Ascending aorta (tissue), 2 donors: ENCODE measurements around the gene COL4A5. TPM values are rescaled to one million over a fixed set of nuclear protein-coding genes. Genes with fewer than 3 reads are reported as not detected.

Source experiments
- DNase-seq, 2 donors: peaks; one replicate each; pipeline ENCODE4 v3.0.0-alpha.2; 2019; ENCODE audit warnings: low spot score in 2 of 2
- H3K27ac ChIP-seq, 2 donors: fragments of 200-600 bp; sonication (generic); one replicate each; pipeline ENCODE4 v1.5.1; 2016 to 2017; ENCODE audit warnings: mild to moderate bottlenecking in 1 of 2
- H3K27me3 ChIP-seq: fragments of 200-600 bp; sonication (generic); one replicate; pipeline ENCODE4 v1.5.1; 2017
- H3K36me3 ChIP-seq, 2 donors: fragments of 200-600 bp; sonication (generic); one replicate each; pipeline ENCODE4 v1.5.1; 2016
- H3K4me1 ChIP-seq, 2 donors: fragments of 200-600 bp; sonication (generic); one replicate each; pipeline ENCODE4 v1.5.1; 2016 to 2017; ENCODE audit warnings: mild to moderate bottlenecking in 1 of 2
- H3K4me3 ChIP-seq, 2 donors: fragments of 200-600 bp; sonication (generic); one replicate each; pipeline ENCODE4 v1.5.1; 2016 to 2017; ENCODE audit warnings: mild to moderate bottlenecking in 1 of 2
- H3K9me3 ChIP-seq, 2 donors: fragments of 200-600 bp; sonication (generic); one replicate each; pipeline ENCODE4 v1.5.1; 2016
- intact Hi-C: fragments of 100-400 bp; cut with DNase I; formaldehyde crosslinking; loops from one replicate; pipeline ENCODE4 v1.15.1; 2023
- total RNA-seq: library from RNA; depleted of rRNA; stranded (reverse); fragments of >200 nt; gene quantifications from one replicate; pipeline ENCODE4 v1.1.0, GENCODE V29; 2016
- TF ChIP-seq, protein P1 (sequence below), 3 experiments: fragments of 200-600 bp in 2 of 3; fragments of 450-650 bp in 1 of 3; sonication (generic) in 2 of 3; IDR thresholded peaks; one replicate each; pipeline ENCODE4 v1.5.1; 2016 to 2019; ENCODE audit warnings: antibody characterized with exemption in 3 of 3, mild to moderate bottlenecking in 1 of 3, moderate library complexity in 1 of 3

Gene COL4A5
- total RNA-seq, 1 donor from 2014 or later = 12.0 TPM

DNA sequence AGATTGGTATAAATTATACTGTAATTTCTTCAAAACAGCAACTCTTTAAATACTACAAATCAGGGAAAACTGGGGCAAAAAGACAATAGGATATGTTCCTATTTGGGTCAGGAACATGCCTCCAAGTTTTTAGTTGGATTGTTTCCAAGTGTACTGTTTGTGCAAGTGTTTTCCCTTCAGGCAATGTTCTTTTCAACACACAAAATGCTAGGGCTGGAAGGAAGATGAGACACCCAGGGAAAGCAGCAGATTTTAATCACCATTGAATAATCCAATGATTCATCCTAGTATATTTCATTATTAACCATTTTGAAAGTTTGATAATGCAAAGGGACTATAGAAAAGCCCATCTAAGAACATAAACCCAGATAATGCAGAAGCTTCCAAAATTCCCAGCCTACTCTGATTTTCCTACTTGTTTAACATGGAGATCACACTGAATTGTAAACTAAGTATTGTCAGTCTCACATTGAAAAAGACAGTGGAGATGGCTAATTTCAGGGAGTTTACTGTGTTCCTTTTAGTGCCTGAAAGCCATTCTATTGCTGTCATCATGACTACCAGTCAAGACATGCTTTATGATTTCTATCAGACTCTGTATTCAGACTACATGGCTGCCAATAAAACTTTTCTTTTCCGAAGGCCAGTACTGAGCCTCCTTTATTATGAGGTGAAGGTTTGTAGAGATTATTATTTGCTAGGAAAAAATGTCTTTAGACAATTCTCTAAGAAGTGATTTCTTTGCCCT is 40.0 kb upstream of the COL4A5 start:
- TF ChIP-seq, protein P1, sequence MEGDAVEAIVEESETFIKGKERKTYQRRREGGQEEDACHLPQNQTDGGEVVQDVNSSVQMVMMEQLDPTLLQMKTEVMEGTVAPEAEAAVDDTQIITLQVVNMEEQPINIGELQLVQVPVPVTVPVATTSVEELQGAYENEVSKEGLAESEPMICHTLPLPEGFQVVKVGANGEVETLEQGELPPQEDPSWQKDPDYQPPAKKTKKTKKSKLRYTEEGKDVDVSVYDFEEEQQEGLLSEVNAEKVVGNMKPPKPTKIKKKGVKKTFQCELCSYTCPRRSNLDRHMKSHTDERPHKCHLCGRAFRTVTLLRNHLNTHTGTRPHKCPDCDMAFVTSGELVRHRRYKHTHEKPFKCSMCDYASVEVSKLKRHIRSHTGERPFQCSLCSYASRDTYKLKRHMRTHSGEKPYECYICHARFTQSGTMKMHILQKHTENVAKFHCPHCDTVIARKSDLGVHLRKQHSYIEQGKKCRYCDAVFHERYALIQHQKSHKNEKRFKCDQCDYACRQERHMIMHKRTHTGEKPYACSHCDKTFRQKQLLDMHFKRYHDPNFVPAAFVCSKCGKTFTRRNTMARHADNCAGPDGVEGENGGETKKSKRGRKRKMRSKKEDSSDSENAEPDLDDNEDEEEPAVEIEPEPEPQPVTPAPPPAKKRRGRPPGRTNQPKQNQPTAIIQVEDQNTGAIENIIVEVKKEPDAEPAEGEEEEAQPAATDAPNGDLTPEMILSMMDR (IDR thresholded peaks at IDR 0.05) = no peak

DNA sequence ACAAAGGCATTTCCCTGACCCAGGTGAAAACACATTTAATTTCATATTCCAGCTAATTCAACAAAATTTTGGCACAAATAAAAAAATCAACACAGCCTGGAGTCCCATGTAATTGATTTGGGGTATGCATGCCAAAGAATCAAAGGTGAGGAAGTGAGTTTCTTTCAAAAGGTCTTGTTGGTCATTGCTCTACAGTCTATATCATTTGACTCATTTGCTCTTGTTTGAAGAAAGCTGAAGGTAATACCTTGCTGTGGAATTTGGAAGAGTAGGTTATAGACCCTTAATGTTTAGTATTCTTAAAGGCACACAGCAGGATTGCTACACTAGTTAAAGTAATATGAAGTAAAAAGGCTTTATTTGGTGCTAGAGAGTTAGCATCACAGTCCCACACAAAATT is 26.9 kb upstream of the COL4A5 start:
- intact Hi-C loops = no loop called here
- H3K36me3 ChIP-seq = no peaks in the 10 kb centered on the region
- peaks cover 5% of the 10 kb centered on the region for H3K27me3 ChIP-seq
- H3K9me3 ChIP-seq = no peaks in the 10 kb centered on the region
- H3K4me1 ChIP-seq = no peaks in the 10 kb centered on the region
- no peak overlapping the region for H3K27ac ChIP-seq
- TF ChIP-seq, protein P1 (IDR thresholded peaks at IDR 0.05) = no peak
- no peak for DNase-seq
- H3K4me3 ChIP-seq = no peak overlapping the region

More for the DNA sequence above, 40.0 kb upstream of the COL4A5 start:
- intact Hi-C loops = no loop called here
- H3K4me1 ChIP-seq = no peaks in the 10 kb centered on the region
- no peak for DNase-seq
- H3K27ac ChIP-seq = no peak overlapping the region
- no peak overlapping the region for H3K4me3 ChIP-seq
- no peaks in the 10 kb centered on the region for H3K9me3 ChIP-seq
- H3K36me3 ChIP-seq = no peaks in the 10 kb centered on the region
- no peaks in the 10 kb centered on the region for H3K27me3 ChIP-seq

DNA sequence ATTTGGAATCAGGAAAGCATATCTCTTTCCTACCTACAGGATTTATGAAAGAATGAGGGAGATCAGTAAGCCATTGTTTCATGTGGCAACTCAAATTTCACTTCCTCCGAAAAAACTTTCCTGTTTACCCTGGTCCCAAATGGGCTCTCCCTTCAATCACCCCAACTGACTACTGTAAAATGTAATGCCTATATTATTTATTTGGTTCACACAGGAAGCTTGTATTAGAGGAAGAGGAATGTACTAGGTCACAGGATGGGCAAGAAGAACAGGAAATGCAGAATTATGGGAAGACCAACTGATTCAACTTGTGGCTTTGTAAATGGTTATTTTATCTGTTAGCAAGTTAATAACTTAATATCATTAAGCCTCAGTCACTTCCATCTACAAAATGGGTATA is 24.5 kb upstream of the COL4A5 start:
- Histone ChIP-seq H3K4me3 (no peak overlapping the region), H3K27ac (no peak overlapping the region), H3K9me3 (no peaks in the 10 kb centered on the region), H3K27me3 (no peaks in the 10 kb centered on the region), H3K4me1 (no peaks in the 10 kb centered on the region), H3K36me3 (no peaks in the 10 kb centered on the region)
- TF ChIP-seq, protein P1 (IDR thresholded peaks at IDR 0.05) = no peak
- DNase-seq = no peak
- intact Hi-C loops = no loop called here

DNA sequence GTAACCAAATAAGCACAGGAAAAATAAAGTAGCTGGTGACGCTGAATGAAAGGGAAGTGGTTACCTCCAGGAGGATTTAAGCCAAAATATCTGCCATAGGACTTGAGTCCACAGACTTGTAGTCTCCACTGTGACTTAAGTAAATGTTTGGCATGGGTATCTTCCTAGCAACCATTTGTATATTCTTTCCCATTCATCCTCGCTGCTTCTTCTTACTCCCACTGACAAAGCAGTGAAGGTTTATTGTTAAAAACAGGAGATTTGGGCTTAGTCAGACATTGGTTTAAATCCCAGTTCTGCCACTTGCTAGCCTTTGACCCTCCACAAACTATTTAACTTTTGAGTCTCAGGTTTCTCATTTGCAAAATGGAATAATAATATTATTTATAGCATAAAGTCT is 23.7 kb upstream of the COL4A5 start:
- intact Hi-C loops = no loop called here
- DNase-seq = no peak
- Histone ChIP-seq H3K36me3 (no peaks in the 10 kb centered on the region), H3K4me3 (no peak overlapping the region), H3K27ac (no peak overlapping the region), H3K27me3 (no peaks in the 10 kb centered on the region), H3K9me3 (no peaks in the 10 kb centered on the region), H3K4me1 (no peaks in the 10 kb centered on the region)
- TF ChIP-seq, protein P1 (IDR thresholded peaks at IDR 0.05) = no peak

DNA sequence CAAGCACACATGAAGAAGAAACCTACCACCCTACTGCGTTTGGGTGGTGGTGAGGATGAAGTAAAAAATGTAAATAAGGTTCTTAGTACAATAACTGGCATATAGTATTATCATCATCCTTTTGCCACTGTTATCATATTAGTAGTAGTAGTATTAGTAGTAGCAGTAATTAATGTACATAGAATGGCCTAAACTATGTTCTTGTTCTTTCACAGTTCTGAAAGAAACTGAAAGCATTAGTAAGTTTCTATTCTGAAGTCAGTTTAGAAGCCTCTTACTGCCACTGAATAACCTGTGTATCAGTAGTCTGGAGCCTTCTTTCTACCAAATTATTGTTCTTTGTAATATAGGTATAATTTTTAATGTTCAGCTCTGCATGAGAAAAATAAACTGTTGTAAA is 22.4 kb upstream of the COL4A5 start:
- Histone ChIP-seq H3K27ac (no peak overlapping the region), H3K36me3 (no peaks in the 10 kb centered on the region), H3K4me1 (no peaks in the 10 kb centered on the region), H3K4me3 (no peak overlapping the region), H3K27me3 (no peaks in the 10 kb centered on the region), H3K9me3 (no peaks in the 10 kb centered on the region)
- DNase-seq = no peak
- TF ChIP-seq, protein P1 (IDR thresholded peaks at IDR 0.05) = no peak
- intact Hi-C loops = no loop called here
